Colonic mucosa (tissue), 4 donors: Measurements from ENCODE around the gene ARHGAP32. TPM values are rescaled to one million over a fixed set of nuclear protein-coding genes. Genes with fewer than 3 reads are reported as not detected.
"Not testable (repeated sequence)": the region's sequence is repeated elsewhere in the genome, so short reads cannot be mapped to it uniquely, and the experiment has no call there.

Experiments used
- DNase-seq: peaks from one replicate; pipeline ENCODE4 v3.0.0-alpha.2; 2020
- H3K27ac ChIP-seq: fragments of 200-600 bp; one replicate; pipeline ENCODE4 v1.8.0; 2021
- H3K27me3 ChIP-seq: fragments of 200-600 bp; one replicate; pipeline ENCODE4 v1.8.0; 2021
- H3K36me3 ChIP-seq: fragments of 200-600 bp; one replicate; pipeline ENCODE4 v1.8.0; 2021
- H3K4me1 ChIP-seq: fragments of 200-600 bp; one replicate; pipeline ENCODE4 v1.8.0; 2021; ENCODE audit warnings: mild to moderate bottlenecking
- H3K4me3 ChIP-seq: fragments of 200-600 bp; one replicate; pipeline ENCODE4 v1.8.0; 2021
- H3K9ac ChIP-seq, 2 donors: one replicate each; pipeline ENCODE4 v1.7.0; 2013; ENCODE audit warnings: control low read depth in 2 of 2, low read depth in 2 of 2, low read length in 2 of 2
- H3K9me3 ChIP-seq: fragments of 200-600 bp; one replicate; pipeline ENCODE4 v1.8.0; 2021
- CTCF ChIP-seq: fragments of 200-600 bp; IDR thresholded peaks from one replicate; pipeline ENCODE4 v1.8.0; 2022; ENCODE audit warnings: antibody characterized with exemption, mild to moderate bottlenecking
- intact Hi-C: fragments of 100-400 bp; cut with DNase I; formaldehyde crosslinking; loops from one replicate; pipeline ENCODE4 v1.14.1; 2022
- total RNA-seq, 2 donors: library from RNA; stranded (reverse); fragmentation: NEBNext Ultra II Directional in 1 of 2; extraction: Animal tissue kit (Norgen Biotek cat#: 25700) in 1 of 2; gene quantifications; one replicate each; pipeline ENCODE4 v1.2.1, GENCODE V29; 2021
- donor health status: healthy.
- donor health status: DM: no; HTN: no; CAD: no.
- donor health status: DM: no; HTN: no; CAD: no.

Gene ARHGAP32
- total RNA-seq, 2 donors from 2014 or later = 52.6 to 65.7 TPM

GRCh38 chr11:129189646-129190045, 2.5 kb downstream of the ARHGAP32 start:
- H3K9me3 ChIP-seq = no peaks in the 10 kb centered on the region
- peak overlapping the region; percentile 11 for H3K27ac ChIP-seq
- H3K4me3 ChIP-seq = no peak overlapping the region
- H3K9ac ChIP-seq = no peak overlapping the region
- peak; percentile 34 for DNase-seq
- H3K27me3 ChIP-seq = no peaks in the 10 kb centered on the region
- no peaks in the 10 kb centered on the region for H3K4me1 ChIP-seq
- no peaks in the 10 kb centered on the region for H3K36me3 ChIP-seq
- no peak for TF ChIP-seq CTCF
- intact Hi-C loops = no loop called here

GRCh38 chr11:129185082-129185481, 7.0 kb downstream of the ARHGAP32 start:
- H3K27ac ChIP-seq, H3K9ac ChIP-seq, H3K27me3 ChIP-seq, H3K4me3 ChIP-seq, intact Hi-C loops, H3K36me3 ChIP-seq, H3K9me3 ChIP-seq, H3K4me1 ChIP-seq, DNase-seq: not testable (repeated sequence)

GRCh38 chr11:129184581-129184980, 7.5 kb downstream of the ARHGAP32 start:
- Histone ChIP-seq H3K27ac (no peak overlapping the region), H3K4me1 (no peaks in the 10 kb centered on the region), H3K9ac (no peak overlapping the region), H3K4me3 (no peak overlapping the region), H3K9me3 (no peaks in the 10 kb centered on the region), H3K27me3 (no peaks in the 10 kb centered on the region), H3K36me3 (no peaks in the 10 kb centered on the region)
- intact Hi-C loops = no loop called here
- TF ChIP-seq CTCF = no peak
- DNase-seq = no peak

GRCh38 chr11:129167315-129167714, 24.8 kb downstream of the ARHGAP32 start:
- DNase-seq = no peak
- Histone ChIP-seq H3K36me3 (no peaks in the 10 kb centered on the region), H3K4me3 (no peak overlapping the region), H3K27ac (no peak overlapping the region), H3K4me1 (no peaks in the 10 kb centered on the region), H3K27me3 (no peaks in the 10 kb centered on the region), H3K9me3 (no peaks in the 10 kb centered on the region), H3K9ac (no peak overlapping the region)
- intact Hi-C loops = no loop called here
- TF ChIP-seq CTCF = no peak

GRCh38 chr11:129163714-129164164, 28.4 kb downstream of the ARHGAP32 start:
- Histone ChIP-seq H3K4me1 (no peaks in the 10 kb centered on the region), H3K36me3 (no peaks in the 10 kb centered on the region), H3K27me3 (no peaks in the 10 kb centered on the region), H3K9me3 (no peaks in the 10 kb centered on the region), H3K4me3 (no peak overlapping the region), H3K9ac (no peak overlapping the region), H3K27ac (no peak overlapping the region)
- no peak for TF ChIP-seq CTCF
- intact Hi-C loops = no loop called here
- DNase-seq = no peak

GRCh38 chr11:129157080-129157479, 35.0 kb downstream of the ARHGAP32 start:
- H3K36me3 ChIP-seq, H3K4me1 ChIP-seq, H3K27me3 ChIP-seq, DNase-seq, H3K9me3 ChIP-seq, H3K4me3 ChIP-seq, H3K27ac ChIP-seq, H3K9ac ChIP-seq, intact Hi-C loops: not testable (repeated sequence)

- TF ChIP-seq CTCF = no peak
- H3K27me3 ChIP-seq = no peaks in the 10 kb centered on the region
- no peak for DNase-seq
- no peak overlapping the region for H3K9ac ChIP-seq
- no peaks in the 10 kb centered on the region for H3K4me1 ChIP-seq
- no peak overlapping the region for H3K27ac ChIP-seq
- H3K9me3 ChIP-seq = no peaks in the 10 kb centered on the region
- no peaks in the 10 kb centered on the region for H3K36me3 ChIP-seq
- intact Hi-C loops = no loop called here
- no peak overlapping the region for H3K4me3 ChIP-seq
Observed at GRCh38 chr11:129155745-129156144, 36.4 kb downstream of the ARHGAP32 start.
